Mucosa of gallbladder (tissue), 1 donor: ENCODE measurements around the gene CLEC16A. TPM values are rescaled to one million over a fixed set of nuclear protein-coding genes. Genes with fewer than 3 reads are reported as not detected.
A peak's percentile ranks its signal among the peaks of the same experiment; 100 is the strongest.
"Not testable (repeated sequence)": the region's sequence is repeated elsewhere in the genome, so short reads cannot be mapped to it uniquely, and the experiment has no call there.

Experiments used
- DNase-seq: peaks from one replicate; pipeline ENCODE4 v3.0.0-alpha.2; 2020; ENCODE audit warnings: low spot score
- total RNA-seq: library from RNA; stranded (reverse); gene quantifications from one replicate; pipeline ENCODE4 v1.2.1, GENCODE V29; 2021
- donor health status: DM: no; HTN: no; CAD: no.

Gene CLEC16A
- total RNA-seq, 1 donor from 2014 or later: 27.6 TPM

- no peak for DNase-seq
Observed at GRCh38 chr16:10966129-10966528, 21.8 kb downstream of the CLEC16A start.

- DNase-seq: not testable (repeated sequence)
Observed at GRCh38 chr16:10966559-10966958, 22.2 kb downstream of the CLEC16A start.

DNA sequence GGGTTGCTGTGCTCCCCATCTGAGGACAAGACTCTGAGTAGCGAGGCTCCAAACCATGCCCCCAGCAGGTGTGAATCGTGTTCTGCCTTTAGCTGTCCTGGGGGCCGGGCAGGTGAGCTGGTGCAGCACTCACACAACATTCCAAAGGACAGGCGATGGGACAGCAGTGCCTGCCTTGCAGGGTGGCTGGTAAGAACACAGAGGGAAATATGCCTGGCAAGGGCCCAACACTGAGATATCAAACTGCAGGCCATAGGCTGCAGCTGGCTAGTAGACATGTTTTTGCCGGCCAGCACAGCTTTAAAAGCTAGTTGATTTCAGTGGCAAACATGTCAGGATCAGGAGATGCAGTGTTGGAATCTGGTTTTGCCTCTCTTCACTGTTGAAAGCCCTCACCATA lies 23.6 kb downstream of the CLEC16A start:
- no peak for DNase-seq

DNA sequence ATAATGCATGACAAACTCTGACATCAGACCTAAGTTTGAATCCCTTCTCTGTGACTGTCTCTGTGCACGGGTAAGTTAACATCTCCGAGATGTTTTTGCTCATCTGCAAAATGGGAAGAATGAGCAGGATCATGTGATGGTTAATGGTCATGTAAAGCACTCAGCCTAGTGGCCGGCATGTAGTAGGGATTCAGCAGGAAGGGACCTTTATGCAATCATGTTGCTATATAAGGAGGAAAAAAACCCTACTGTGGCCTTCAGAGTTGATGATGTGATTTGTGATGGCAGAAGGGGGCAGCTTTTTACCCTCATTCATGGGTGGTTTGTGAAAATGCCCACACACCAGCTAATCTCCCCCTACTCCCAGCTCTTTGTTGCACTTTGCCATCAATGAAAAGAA lies 24.1 kb downstream of the CLEC16A start:
- no peak for DNase-seq

GRCh38 chr16:10969615-10970014 lies 25.3 kb downstream of the CLEC16A start:
- no peak for DNase-seq

DNA sequence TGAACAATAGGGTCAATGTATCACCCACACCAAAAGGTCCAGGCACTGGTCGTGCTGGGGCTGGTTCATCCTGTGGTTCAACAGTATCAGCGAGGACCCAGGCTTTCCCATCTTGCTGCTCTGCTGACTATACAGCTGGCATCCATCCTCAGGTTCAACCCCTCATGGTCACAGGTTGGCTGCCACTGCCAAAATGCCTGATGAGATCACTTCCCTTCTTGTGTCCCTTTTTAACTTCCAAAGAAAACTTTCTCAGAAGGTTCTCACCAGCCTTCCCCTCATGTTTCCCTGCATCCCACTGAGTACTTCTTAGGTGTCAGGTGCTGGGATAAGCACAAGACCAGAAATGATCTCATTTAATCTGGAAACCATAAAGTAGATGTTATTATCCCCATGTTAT lies 25.7 kb downstream of the CLEC16A start:
- DNase-seq: no peak

GRCh38 chr16:10971560-10971961 lies 27.2 kb downstream of the CLEC16A start:
- peak; percentile 53 for DNase-seq

DNA sequence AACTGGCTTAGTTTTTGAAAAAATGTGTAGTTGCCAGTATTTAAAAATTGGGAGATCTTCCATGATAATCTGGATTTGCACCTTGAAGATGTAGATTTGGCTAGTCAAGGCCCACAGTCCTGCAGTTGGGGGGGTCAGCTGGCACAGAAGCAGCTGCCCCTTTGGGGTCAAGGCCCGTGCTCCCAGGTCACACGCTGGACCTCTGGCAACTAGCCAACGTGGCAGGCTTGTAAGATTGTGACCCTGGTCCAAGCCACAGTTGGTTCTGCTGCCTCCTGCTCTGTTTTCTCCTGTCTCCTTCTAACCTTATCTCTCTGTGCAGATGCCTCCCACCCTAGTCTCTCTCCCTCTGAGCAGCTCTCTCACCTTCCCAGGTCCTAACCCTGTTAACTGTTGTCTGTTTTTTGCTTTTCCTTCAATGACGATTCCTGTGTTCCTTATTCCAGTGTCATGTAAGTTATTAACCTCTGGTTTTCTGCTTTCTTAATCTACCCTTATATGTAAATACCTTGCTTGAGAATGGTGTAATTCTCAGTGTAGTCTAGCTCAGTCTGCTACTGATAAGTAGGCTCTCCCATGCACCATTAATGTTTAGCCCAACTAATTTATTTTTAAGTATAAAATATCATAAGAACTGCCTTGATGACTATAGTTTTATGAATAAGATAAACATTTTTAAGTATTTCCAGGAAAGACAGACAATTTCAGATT lies 27.9 kb downstream of the CLEC16A start:
- DNase-seq: no peak

DNA sequence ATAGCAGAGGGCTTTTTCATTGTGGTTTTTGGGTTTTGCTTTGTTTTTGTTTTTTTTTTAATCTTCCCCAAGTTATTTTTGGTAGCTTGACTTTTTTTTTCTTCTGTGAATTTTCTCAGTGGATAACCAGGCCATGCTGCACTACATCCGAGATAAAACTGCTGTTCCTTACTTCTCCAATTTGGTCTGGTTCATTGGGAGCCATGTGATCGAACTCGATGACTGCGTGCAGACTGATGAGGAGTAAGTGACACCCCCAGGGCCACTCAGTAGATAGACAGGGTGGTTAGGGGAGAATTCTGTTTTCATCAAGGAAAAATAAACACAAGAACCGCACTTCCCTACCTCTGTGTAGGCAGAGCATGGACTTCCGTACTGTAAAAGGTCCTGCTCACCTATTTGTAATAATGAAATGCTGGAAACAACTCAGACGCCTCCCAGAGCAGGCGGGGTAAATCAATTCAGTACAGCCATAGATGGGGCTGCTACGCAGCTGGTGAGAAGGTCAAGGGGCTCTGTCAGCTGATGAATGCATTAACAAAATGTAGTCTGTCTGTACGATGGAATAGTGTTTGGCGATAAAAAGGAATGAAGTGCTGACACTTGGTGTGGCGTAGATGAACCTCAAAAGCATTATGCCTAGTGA lies 28.6 kb downstream of the CLEC16A start:
- no peak for DNase-seq

- DNase-seq: no peak
Observed at GRCh38 chr16:10976634-10977033, 32.3 kb downstream of the CLEC16A start.

- DNase-seq: no peak
Observed at GRCh38 chr16:10978124-10978523, 33.8 kb downstream of the CLEC16A start.

- no peak for DNase-seq
Observed at GRCh38 chr16:10978871-10979446, 34.6 kb downstream of the CLEC16A start.

- no peak for DNase-seq
Observed at GRCh38 chr16:10979717-10980601, 35.6 kb downstream of the CLEC16A start.

DNA sequence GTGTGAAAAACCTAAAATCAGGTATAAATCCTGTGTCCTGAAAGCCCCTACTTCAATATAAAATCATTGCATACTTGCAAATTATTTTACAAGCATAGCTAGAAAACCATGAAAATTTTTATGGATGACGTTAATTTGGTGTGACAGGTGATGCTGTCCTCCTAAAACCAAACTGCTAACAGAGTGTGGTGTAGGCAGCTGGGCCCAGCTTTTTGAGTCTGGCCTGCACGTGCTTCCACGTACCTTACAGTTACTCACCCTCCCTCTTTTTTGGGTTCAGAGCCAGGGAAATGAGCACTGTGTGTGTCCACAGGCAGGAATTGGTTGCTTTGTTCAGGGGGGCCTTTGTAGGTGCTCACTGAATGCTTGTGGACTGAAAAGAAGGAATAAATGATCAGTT lies 36.4 kb downstream of the CLEC16A start:
- no peak for DNase-seq

GRCh38 chr16:10981697-10982216 lies 37.4 kb downstream of the CLEC16A start:
- no peak for DNase-seq

- no peak for DNase-seq
Observed at GRCh38 chr16:10982465-10983150, 38.2 kb downstream of the CLEC16A start.

DNA sequence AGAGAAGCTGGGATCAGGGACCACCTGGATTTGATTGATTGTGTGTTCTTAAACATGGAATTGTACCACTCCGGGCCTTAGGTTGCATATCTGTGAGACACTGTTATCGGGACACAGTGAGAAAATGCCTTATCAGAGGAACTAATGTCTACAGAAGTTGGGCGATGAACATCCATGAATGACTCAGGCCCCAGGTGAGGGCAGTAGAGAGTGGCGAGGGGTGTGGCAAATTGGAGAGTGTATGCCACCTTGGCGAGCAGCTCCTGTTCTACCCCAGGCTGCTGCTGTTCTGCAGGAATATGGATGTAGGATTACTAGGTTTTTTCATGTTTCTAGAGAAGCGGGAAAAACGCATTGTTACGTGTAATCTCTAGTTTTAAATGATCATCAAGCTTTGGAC lies 38.8 kb downstream of the CLEC16A start:
- DNase-seq: no peak

DNA sequence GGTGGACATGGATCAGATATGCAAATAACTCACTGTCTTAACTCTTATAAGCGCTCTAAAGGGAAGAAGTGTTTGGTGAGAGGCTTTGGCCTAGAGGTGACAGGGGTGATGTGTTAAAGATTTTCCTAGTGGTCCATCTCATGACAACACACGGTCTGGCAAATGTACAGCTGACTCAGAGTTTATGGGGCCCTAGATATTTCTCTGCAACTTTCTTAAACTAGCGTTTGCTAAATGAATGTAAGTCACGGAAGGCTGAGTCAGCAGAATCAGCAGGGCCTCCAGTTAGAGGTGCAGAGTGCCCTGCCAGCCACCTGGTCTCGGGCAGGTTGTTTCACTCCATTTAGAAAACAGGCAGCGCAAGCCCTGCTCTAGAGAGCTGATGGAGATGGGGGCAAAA lies 40.1 kb downstream of the CLEC16A start:
- no peak for DNase-seq

- DNase-seq: no peak
Observed at GRCh38 chr16:10987361-10988163, 43.2 kb downstream of the CLEC16A start.

- no peak for DNase-seq
Observed at GRCh38 chr16:10988164-10988803, 43.9 kb downstream of the CLEC16A start.
